Measurements from ENCODE around the gene XIST. TPM values are rescaled to one million over a fixed set of nuclear protein-coding genes. Genes with fewer than 3 reads are reported as not detected.

Gene XIST
- total RNA-seq, 1 experiment from 2014 or later, result 1.0 TPM

GRCh38 chrX:73826996-73827395, 25.5 kb downstream of the XIST start:
- CTCF ChIA-PET, result no interaction called here
- no peak for ATAC-seq
- DNase-seq (ENCODE audit: low read depth, low spot score), result no peak
- Histone ChIP-seq H3K9ac (ENCODE audit: low read length) (no peak overlapping the region), H3K27me3 (ENCODE audit: insufficient read depth, low read length) (peaks cover 2% of the 10 kb centered on the region; the same call in 1 of the 2 replicates), H3K9me3 (ENCODE audit: control insufficient read depth in 1 of 2, insufficient read depth in 1 of 2, low read depth in 1 of 2, low read length in 2 of 2) (no peaks in the 10 kb centered on the region), H3K27ac (ENCODE audit: low read depth, low read length) (no peak overlapping the region), H3K79me2 (ENCODE audit: insufficient read depth, low read length) (no peaks in the 10 kb centered on the region), H3K4me2 (ENCODE audit: low read length) (no peak overlapping the region), H3K4me3 (replicated peaks in 1 of 2; ENCODE audit: low read depth in 1 of 2, low read length in 2 of 2) (no peak overlapping the region), H2AFZ (ENCODE audit: low read depth, low read length, poor library complexity, severe bottlenecking) (no peak overlapping the region), H3K4me1 (ENCODE audit: control insufficient read depth in 1 of 2, insufficient read depth in 2 of 2, low read length in 2 of 2) (no peaks in the 10 kb centered on the region), H4K20me1 (ENCODE audit: insufficient read depth) (no peaks in the 10 kb centered on the region), H3K36me3 (ENCODE audit: control insufficient read depth in 1 of 2, insufficient read depth in 2 of 2, low read length in 2 of 2) (no peaks in the 10 kb centered on the region), H3K9me2 (ENCODE audit: insufficient read depth) (no peaks in the 10 kb centered on the region)
- RAD21 ChIA-PET (ENCODE audit: low non-redundant PET in 1 of 2, low total read pairs in 2 of 2, uncharacterized antibody in 2 of 2, unreplicated experiment in 2 of 2), result no interaction called here
- no TSS peak for BruUV-seq (replicated peaks)
- TF ChIP-seq, protein P1, sequence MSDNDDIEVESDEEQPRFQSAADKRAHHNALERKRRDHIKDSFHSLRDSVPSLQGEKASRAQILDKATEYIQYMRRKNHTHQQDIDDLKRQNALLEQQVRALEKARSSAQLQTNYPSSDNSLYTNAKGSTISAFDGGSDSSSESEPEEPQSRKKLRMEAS (IDR thresholded peaks at IDR 0.05), result no peak
- TF ChIP-seq TCF7L2 (IDR thresholded peaks at IDR 0.05; ENCODE audit: borderline replicate concordance, extremely low read depth, insufficient read depth, insufficient read length), result no peak
- TF ChIP-seq CEBPB (IDR thresholded peaks at IDR 0.05; ENCODE audit: low read depth), result no peak
- TF ChIP-seq, protein P2, sequence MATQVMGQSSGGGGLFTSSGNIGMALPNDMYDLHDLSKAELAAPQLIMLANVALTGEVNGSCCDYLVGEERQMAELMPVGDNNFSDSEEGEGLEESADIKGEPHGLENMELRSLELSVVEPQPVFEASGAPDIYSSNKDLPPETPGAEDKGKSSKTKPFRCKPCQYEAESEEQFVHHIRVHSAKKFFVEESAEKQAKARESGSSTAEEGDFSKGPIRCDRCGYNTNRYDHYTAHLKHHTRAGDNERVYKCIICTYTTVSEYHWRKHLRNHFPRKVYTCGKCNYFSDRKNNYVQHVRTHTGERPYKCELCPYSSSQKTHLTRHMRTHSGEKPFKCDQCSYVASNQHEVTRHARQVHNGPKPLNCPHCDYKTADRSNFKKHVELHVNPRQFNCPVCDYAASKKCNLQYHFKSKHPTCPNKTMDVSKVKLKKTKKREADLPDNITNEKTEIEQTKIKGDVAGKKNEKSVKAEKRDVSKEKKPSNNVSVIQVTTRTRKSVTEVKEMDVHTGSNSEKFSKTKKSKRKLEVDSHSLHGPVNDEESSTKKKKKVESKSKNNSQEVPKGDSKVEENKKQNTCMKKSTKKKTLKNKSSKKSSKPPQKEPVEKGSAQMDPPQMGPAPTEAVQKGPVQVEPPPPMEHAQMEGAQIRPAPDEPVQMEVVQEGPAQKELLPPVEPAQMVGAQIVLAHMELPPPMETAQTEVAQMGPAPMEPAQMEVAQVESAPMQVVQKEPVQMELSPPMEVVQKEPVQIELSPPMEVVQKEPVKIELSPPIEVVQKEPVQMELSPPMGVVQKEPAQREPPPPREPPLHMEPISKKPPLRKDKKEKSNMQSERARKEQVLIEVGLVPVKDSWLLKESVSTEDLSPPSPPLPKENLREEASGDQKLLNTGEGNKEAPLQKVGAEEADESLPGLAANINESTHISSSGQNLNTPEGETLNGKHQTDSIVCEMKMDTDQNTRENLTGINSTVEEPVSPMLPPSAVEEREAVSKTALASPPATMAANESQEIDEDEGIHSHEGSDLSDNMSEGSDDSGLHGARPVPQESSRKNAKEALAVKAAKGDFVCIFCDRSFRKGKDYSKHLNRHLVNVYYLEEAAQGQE (IDR thresholded peaks at IDR 0.05; ENCODE audit: low read depth), result no peak
- no peak for TF ChIP-seq ZNF274 (IDR thresholded peaks at IDR 0.05; ENCODE audit: low read depth, low read length)
- intact Hi-C loops (cut with micrococcal nuclease), result no loop called here
- POLR2A ChIA-PET, result no interaction called here

GRCh38 chrX:73825569-73825968, 26.9 kb downstream of the XIST start:
- TF ChIP-seq EGR1 (IDR thresholded peaks at IDR 0.05; ENCODE audit: low read depth) (no peak), POLR2A (IDR thresholded peaks at IDR 0.05; ENCODE audit: borderline replicate concordance, extremely low read depth, insufficient read depth, insufficient read length) (no peak), JUND (IDR thresholded peaks at IDR 0.05) (no peak), ZFX (IDR thresholded peaks at IDR 0.05) (no peak), SP1 (IDR thresholded peaks at IDR 0.05; ENCODE audit: low read depth) (no peak), ELF1 (IDR thresholded peaks at IDR 0.05; ENCODE audit: borderline replicate concordance, low read depth) (no peak)
- no peaks in the 10 kb centered on the region for H3K4me1 ChIP-seq (ENCODE audit: control insufficient read depth in 1 of 2, insufficient read depth in 2 of 2, low read length in 2 of 2)
- POLR2A ChIA-PET, result no interaction called here
- no TSS peak for BruUV-seq (replicated peaks)
- no peak overlapping the region for H3K4me2 ChIP-seq (ENCODE audit: low read length)
- H3K36me3 ChIP-seq (ENCODE audit: control insufficient read depth in 1 of 2, insufficient read depth in 2 of 2, low read length in 2 of 2), result no peaks in the 10 kb centered on the region
- peaks cover 2% of the 10 kb centered on the region; the same call in 1 of the 2 replicates for H3K27me3 ChIP-seq (ENCODE audit: insufficient read depth, low read length)
- H3K9ac ChIP-seq (ENCODE audit: low read length), result no peak overlapping the region
- no peaks in the 10 kb centered on the region for H3K9me3 ChIP-seq (ENCODE audit: control insufficient read depth in 1 of 2, insufficient read depth in 1 of 2, low read depth in 1 of 2, low read length in 2 of 2)
- no peaks in the 10 kb centered on the region for H3K79me2 ChIP-seq (ENCODE audit: insufficient read depth, low read length)
- intact Hi-C loops (cut with micrococcal nuclease), result no loop called here
- H2AFZ ChIP-seq (ENCODE audit: low read depth, low read length, poor library complexity, severe bottlenecking), result no peak overlapping the region
- CTCF ChIA-PET, result no interaction called here
- H3K4me3 ChIP-seq (replicated peaks in 1 of 2; ENCODE audit: low read depth in 1 of 2, low read length in 2 of 2), result no peak overlapping the region
- H3K27ac ChIP-seq (ENCODE audit: low read depth, low read length), result no peak overlapping the region
- no peak for DNase-seq (ENCODE audit: low read depth, low spot score)
- H3K9me2 ChIP-seq (ENCODE audit: insufficient read depth), result no peaks in the 10 kb centered on the region
- RAD21 ChIA-PET (ENCODE audit: low non-redundant PET in 1 of 2, low total read pairs in 2 of 2, uncharacterized antibody in 2 of 2, unreplicated experiment in 2 of 2), result no interaction called here
- ATAC-seq, result no peak
- H4K20me1 ChIP-seq (ENCODE audit: insufficient read depth), result no peaks in the 10 kb centered on the region

All from HCT116 (cell line).